ENCODE results near the gene NETO1. TPM values are rescaled to one million over a fixed set of nuclear protein-coding genes. Genes with fewer than 3 reads are reported as not detected.
A peak's percentile ranks its signal among the peaks of the same experiment; 100 is the strongest.

The NETO1 gene
- total and polyA plus RNA-seq, 4 donors, result not detected

DNA sequence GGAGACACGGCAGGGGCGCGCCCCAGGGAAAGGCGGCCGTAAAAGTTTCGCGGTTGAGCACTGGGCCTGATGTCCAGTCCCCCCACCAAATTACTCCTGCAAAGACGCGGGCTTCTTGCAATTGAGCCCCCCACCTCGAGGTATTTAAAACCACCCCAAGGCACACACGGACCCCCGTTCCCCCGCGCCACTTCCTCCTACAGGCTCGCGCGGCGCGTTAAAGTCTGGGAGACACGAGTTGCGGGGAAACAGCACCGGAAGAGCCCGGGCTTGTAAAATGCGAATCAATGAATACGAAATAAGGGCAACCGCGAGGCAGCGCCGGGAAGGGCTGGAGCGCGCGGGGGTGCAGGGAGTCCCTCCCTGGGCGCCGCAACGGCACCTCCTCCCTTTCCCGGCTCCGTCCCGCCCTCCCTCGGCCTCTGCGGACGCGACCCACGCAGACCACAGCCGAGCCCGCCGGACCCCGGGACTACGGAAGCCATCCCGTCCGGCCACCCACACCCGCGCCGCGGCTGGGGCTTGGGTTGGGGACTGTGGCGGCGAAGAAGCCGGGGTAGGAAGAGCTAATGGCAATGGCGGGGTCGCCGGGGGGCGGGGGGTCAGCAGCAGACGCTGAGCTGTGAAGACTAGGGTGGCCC lies 918 bp upstream of the NETO1 start:
- WGBS, result 5% methylated on average over 62 of the region's 62 CpGs
- Histone ChIP-seq H3K36me3 (ENCODE audit: control insufficient read depth in 4 of 4, insufficient read depth in 3 of 4, low read depth in 1 of 4, low read length in 3 of 4) (no peaks in the 10 kb centered on the region), H3K9me3 (ENCODE audit: control insufficient read depth in 4 of 4, low read length in 3 of 4) (no peaks in the 10 kb centered on the region), H3K4me3 (ENCODE audit: low read depth in 1 of 3, low read length in 3 of 3) (peak overlapping the region in 2 of 3 donors; percentile 17 to 36), H3K4me1 (ENCODE audit: control insufficient read depth in 4 of 4, insufficient read depth in 4 of 4, low read length in 3 of 4) (peaks cover 10 to 20% (median 12%) of the 10 kb centered on the region in 4 donors), H3K27ac (ENCODE audit: low read depth in 1 of 2, low read length in 2 of 2) (no peak overlapping the region), H3K9ac (ENCODE audit: low read depth in 1 of 2, low read length in 2 of 2) (no peak overlapping the region), H3K27me3 (ENCODE audit: control insufficient read depth in 4 of 4, insufficient read depth in 4 of 4, low read length in 3 of 4) (peaks cover 2 to 20% (median 5%) of the 10 kb centered on the region in 4 donors)
- TF ChIP-seq NR2F2 (IDR thresholded peaks at IDR 0.05), result no peak
- no peak for TF ChIP-seq FOXA2 (IDR thresholded peaks at IDR 0.05)
- TF ChIP-seq GABPA (IDR thresholded peaks at IDR 0.05 in 1 of 2, conservative IDR thresholded peaks at IDR 0.05 in 1 of 2), result no peak
- no peak for TF ChIP-seq EGR1 (IDR thresholded peaks at IDR 0.05; ENCODE audit: low read depth in 2 of 2)
- TF ChIP-seq HNF4A (conservative IDR thresholded peaks at IDR 0.05), result no peak
- no peak for TF ChIP-seq ZBTB33 (IDR thresholded peaks at IDR 0.05)
- no peak for TF ChIP-seq FOXA1 (IDR thresholded peaks at IDR 0.05)
- TF ChIP-seq MAX (IDR thresholded peaks at IDR 0.05), result no peak
- no peak for TF ChIP-seq RXRA (IDR thresholded peaks at IDR 0.05)
- no peak for TF ChIP-seq HNF4G (IDR thresholded peaks at IDR 0.05)
- TF ChIP-seq ATF3 (IDR thresholded peaks at IDR 0.05), result no peak
- no peak for TF ChIP-seq RAD21 (IDR thresholded peaks at IDR 0.05)
- TF ChIP-seq TAF1 (conservative IDR thresholded peaks at IDR 0.05), result no peak
- no peak for TF ChIP-seq JUND (IDR thresholded peaks at IDR 0.05)
- no peak for TF ChIP-seq SP1 (IDR thresholded peaks at IDR 0.05)
- TF ChIP-seq, protein P1, sequence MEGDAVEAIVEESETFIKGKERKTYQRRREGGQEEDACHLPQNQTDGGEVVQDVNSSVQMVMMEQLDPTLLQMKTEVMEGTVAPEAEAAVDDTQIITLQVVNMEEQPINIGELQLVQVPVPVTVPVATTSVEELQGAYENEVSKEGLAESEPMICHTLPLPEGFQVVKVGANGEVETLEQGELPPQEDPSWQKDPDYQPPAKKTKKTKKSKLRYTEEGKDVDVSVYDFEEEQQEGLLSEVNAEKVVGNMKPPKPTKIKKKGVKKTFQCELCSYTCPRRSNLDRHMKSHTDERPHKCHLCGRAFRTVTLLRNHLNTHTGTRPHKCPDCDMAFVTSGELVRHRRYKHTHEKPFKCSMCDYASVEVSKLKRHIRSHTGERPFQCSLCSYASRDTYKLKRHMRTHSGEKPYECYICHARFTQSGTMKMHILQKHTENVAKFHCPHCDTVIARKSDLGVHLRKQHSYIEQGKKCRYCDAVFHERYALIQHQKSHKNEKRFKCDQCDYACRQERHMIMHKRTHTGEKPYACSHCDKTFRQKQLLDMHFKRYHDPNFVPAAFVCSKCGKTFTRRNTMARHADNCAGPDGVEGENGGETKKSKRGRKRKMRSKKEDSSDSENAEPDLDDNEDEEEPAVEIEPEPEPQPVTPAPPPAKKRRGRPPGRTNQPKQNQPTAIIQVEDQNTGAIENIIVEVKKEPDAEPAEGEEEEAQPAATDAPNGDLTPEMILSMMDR (IDR thresholded peaks at IDR 0.05; ENCODE audit: low read depth, low read length, missing input control), result no peak
- TF ChIP-seq YY1 (IDR thresholded peaks at IDR 0.05), result no peak
- no peak for TF ChIP-seq REST (IDR thresholded peaks at IDR 0.05)
- no peak for DNase-seq (ENCODE audit: low spot score)
